RWPE2 (cell line): ENCODE results near the gene TRPV4.

Experiments used
- ATAC-seq: fragments of 200-7000 bp; cut with Tn5 transposase; 3 replicates; pipeline ENCODE4 v1.9.1; 2021; ENCODE audit warnings: low read depth
- DNase-seq: peaks from one replicate; pipeline ENCODE4 v3.0.0-alpha.2; 2020; ENCODE audit warnings: low spot score
- H3K27ac ChIP-seq: fragments of 450-650 bp; 2 replicates; pipeline ENCODE4 v1.5.1; 2017; ENCODE audit warnings: mild to moderate bottlenecking; ENCODE audit not compliant: poor library complexity, severe bottlenecking
- H3K27me3 ChIP-seq: fragments of 250-450 bp; sonication (Bioruptor Pico); 2 replicates; pipeline ENCODE4 v1.5.1; 2021; ENCODE audit warnings: mild to moderate bottlenecking, moderate library complexity; ENCODE audit not compliant: insufficient read depth, poor library complexity, severe bottlenecking
- H3K36me3 ChIP-seq: fragments of 250-450 bp; sonication (Bioruptor Pico); 2 replicates; pipeline ENCODE4 v1.5.1; 2020; ENCODE audit warnings: low read depth, mild to moderate bottlenecking, moderate library complexity
- H3K4me1 ChIP-seq: fragments of 250-450 bp; sonication (Bioruptor Pico); 2 replicates; pipeline ENCODE4 v1.5.1; 2021; ENCODE audit warnings: mild to moderate bottlenecking, moderate library complexity; ENCODE audit not compliant: insufficient read depth, poor library complexity, severe bottlenecking
- H3K4me3 ChIP-seq: fragments of 250-450 bp; sonication (Bioruptor Pico); 2 replicates; pipeline ENCODE4 v1.5.1; 2021; ENCODE audit warnings: mild to moderate bottlenecking, moderate library complexity; ENCODE audit not compliant: severe bottlenecking
- H3K9me3 ChIP-seq: fragments of 250-450 bp; sonication (Bioruptor Pico); 2 replicates; pipeline ENCODE4 v1.5.1; 2021; ENCODE audit warnings: mild to moderate bottlenecking, moderate library complexity; ENCODE audit not compliant: severe bottlenecking
- CTCF ChIP-seq: fragments of 450-650 bp; IDR thresholded peaks from one replicate; pipeline ENCODE4 v1.5.1; 2017; ENCODE audit warnings: mild to moderate bottlenecking, moderate library complexity; ENCODE audit not compliant: poor library complexity, severe bottlenecking

Gene TRPV4

GRCh38 chr12:109815757-109816617, 17.2 kb downstream of the TRPV4 start:
- ATAC-seq, result no peak
- H3K4me1 ChIP-seq, result peaks cover 21% of the 10 kb centered on the region
- no peak for DNase-seq
- H3K4me3 ChIP-seq, result no peak overlapping the region
- no peaks in the 10 kb centered on the region for H3K27me3 ChIP-seq
- no peak overlapping the region for H3K27ac ChIP-seq
- no peaks in the 10 kb centered on the region for H3K9me3 ChIP-seq
- no peak for TF ChIP-seq CTCF
- no peaks in the 10 kb centered on the region for H3K36me3 ChIP-seq

GRCh38 chr12:109815225-109815624, 18.0 kb downstream of the TRPV4 start:
- H3K9me3 ChIP-seq, result no peaks in the 10 kb centered on the region
- H3K36me3 ChIP-seq, result no peaks in the 10 kb centered on the region
- H3K4me1 ChIP-seq, result peaks cover 15% of the 10 kb centered on the region
- TF ChIP-seq CTCF, result no peak
- DNase-seq (no peak), ATAC-seq (no peak)
- H3K4me3 ChIP-seq, result no peak overlapping the region
- no peak overlapping the region for H3K27ac ChIP-seq
- no peaks in the 10 kb centered on the region for H3K27me3 ChIP-seq

- no peaks in the 10 kb centered on the region for H3K36me3 ChIP-seq
- H3K27me3 ChIP-seq, result no peaks in the 10 kb centered on the region
- H3K27ac ChIP-seq, result no peak overlapping the region
- peaks cover 13% of the 10 kb centered on the region for H3K4me1 ChIP-seq
- TF ChIP-seq CTCF, result no peak
- DNase-seq (no peak), ATAC-seq (no peak)
- H3K9me3 ChIP-seq, result no peaks in the 10 kb centered on the region
- no peak overlapping the region for H3K4me3 ChIP-seq
These were observed 18.5 kb downstream of the TRPV4 start for GRCh38 chr12:109814600-109815150.

- no peaks in the 10 kb centered on the region for H3K36me3 ChIP-seq
- peaks cover 7% of the 10 kb centered on the region for H3K4me1 ChIP-seq
- TF ChIP-seq CTCF, result no peak
- no peak overlapping the region for H3K4me3 ChIP-seq
- DNase-seq (no peak), ATAC-seq (no peak)
- no peak overlapping the region for H3K27ac ChIP-seq
- H3K9me3 ChIP-seq, result no peaks in the 10 kb centered on the region
- no peaks in the 10 kb centered on the region for H3K27me3 ChIP-seq
These were observed 19.3 kb downstream of the TRPV4 start for GRCh38 chr12:109813810-109814416.
